Muscle layer of duodenum (tissue), 2 donors: Measurements from ENCODE around the gene TMEM165.

Experiments used
- H3K27ac ChIP-seq: one replicate; pipeline ENCODE4 v1.7.0; 2013; ENCODE audit warnings: mild to moderate bottlenecking, low read length
- H3K27me3 ChIP-seq: one replicate; pipeline ENCODE4 v1.7.0; 2013; ENCODE audit warnings: low read depth, mild to moderate bottlenecking, control low read depth, low read length
- H3K36me3 ChIP-seq, 2 donors: one replicate each; pipeline ENCODE4 v1.7.0; 2013; ENCODE audit warnings: low read length in 2 of 2, control low read depth in 1 of 2, mild to moderate bottlenecking in 1 of 2; ENCODE audit not compliant: insufficient read depth in 2 of 2, control insufficient read depth in 1 of 2
- H3K4me1 ChIP-seq, 2 donors: one replicate each; pipeline ENCODE4 v1.7.0; 2013; ENCODE audit warnings: low read length in 2 of 2, mild to moderate bottlenecking in 2 of 2, control low read depth in 1 of 2, moderate library complexity in 1 of 2; ENCODE audit not compliant: insufficient read depth in 2 of 2, control insufficient read depth in 1 of 2
- H3K4me3 ChIP-seq, 2 donors: one replicate each; pipeline ENCODE4 v1.7.0; 2013; ENCODE audit warnings: low read length in 2 of 2, low read depth in 1 of 2, mild to moderate bottlenecking in 1 of 2
- H3K9me3 ChIP-seq, 2 donors: one replicate each; pipeline ENCODE4 v1.7.0; 2013; ENCODE audit warnings: low read length in 2 of 2, control low read depth in 1 of 2, mild to moderate bottlenecking in 1 of 2; ENCODE audit not compliant: control insufficient read depth in 1 of 2
- donor health status: healthy.

TMEM165 gene

DNA sequence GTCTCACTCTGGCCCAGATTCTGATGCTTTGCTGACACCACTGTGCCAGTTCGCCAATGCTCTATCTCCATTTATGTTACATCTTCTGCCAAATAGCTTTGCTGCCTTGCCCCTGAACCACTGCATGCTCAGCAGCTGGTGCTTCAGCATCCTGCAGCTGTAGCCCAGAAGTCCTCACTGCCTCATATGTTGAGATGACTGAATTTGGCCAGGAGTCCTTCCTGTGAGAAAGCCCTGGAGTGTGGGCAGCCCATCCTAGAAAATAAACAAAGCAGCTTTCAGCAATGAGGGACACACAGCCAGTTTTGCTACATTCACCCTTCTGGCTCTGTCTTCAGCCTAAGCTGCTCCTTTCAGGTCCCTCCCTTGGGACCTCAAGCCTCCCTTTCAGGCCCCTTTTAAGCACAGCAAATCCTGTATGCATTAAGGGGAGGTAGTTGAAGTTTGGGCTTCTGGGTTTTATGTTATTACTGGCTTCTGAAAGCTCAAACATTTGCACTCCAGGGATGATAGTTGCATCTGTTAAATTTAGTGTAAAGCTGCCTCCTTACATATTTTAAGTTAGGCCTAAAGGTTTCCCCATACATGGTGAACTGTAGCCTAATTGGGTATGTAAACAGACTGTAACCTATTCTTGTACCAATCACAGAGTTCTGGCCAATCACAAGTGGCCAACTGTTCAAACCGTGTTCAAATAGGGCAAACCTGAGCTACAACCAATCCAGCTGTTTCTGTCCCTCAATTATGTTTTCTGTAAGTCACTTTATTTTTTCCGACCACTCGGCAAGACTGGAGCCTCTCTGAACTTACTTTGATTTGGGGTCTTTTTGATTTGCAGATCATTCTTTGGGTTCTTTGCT, 2.1 kb upstream of the TMEM165 start:
- Histone ChIP-seq H3K27me3 (no peaks in the 10 kb centered on the region), H3K4me3 (no peak overlapping the region), H3K4me1 (peaks cover 2 to 8% of the 10 kb centered on the region in 2 donors), H3K27ac (no peak overlapping the region), H3K36me3 (peaks cover 0 to 23% of the 10 kb centered on the region in 2 donors), H3K9me3 (no peaks in the 10 kb centered on the region)

DNA sequence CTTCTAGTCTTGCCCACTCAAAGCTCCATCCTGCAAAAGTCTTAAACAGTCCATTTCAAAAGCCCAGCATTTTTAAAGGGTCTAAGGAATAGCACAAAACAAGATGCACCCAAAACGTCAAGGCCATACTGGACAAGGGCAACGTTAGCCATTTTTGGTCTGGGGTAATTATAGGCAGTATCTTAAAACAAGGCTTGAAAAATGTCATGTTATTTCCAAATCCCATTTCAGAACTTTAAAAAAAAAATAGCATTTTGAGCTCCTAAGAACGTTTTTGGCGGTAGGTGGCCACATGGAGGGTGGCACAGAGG, 584 bp upstream of the TMEM165 start:
- peak overlapping the region; percentile 98 for H3K27ac ChIP-seq
- H3K4me1 ChIP-seq = peaks cover 10 to 12% of the 10 kb centered on the region in 2 donors
- H3K9me3 ChIP-seq = no peaks in the 10 kb centered on the region

DNA sequence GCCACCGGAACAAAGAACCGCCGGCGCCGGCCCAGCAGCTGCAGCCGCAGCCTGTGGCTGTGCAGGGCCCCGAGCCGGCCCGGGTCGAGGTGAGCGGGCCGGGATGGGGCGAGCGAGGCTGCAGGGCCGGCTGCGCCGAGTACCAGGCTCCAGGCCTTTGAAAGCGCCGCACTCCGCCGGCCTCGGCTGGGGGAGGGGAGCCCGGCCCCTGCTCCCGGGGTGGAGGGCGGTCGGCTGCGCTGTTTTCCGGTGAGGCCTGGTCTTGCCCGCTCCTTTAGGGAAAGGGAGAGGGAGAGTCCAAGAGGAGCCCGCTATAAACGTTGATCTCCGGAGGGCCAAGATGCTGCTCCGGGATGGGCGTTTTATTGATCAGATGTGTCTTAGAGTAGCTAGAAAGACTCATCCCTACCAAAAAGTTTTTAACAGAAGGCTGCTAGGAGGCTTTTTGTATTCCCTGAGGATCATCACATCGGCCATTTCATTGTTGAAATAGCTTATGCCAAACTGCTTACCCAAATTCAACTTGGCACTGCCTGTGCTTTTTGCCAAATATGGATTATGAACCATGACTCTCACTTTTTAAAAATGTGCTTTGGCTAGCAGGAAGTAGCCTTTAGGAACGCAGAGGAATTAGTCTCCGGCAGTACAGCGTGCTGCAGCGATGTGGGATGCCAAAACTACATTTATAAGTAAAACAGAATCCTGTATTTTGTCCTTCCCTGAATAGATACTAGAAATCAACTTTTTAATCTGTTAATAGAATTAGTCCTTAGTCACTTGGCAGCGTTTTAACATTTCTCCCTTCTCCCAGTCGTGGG, 760 bp downstream of the TMEM165 start:
- H3K4me1 ChIP-seq = peaks cover 10 to 12% of the 10 kb centered on the region in 2 donors
- H3K27me3 ChIP-seq = no peaks in the 10 kb centered on the region
- H3K9me3 ChIP-seq = no peaks in the 10 kb centered on the region
- H3K4me3 ChIP-seq = peak overlapping the region; percentile 90 to 91
- peaks cover 4 to 23% of the 10 kb centered on the region in 2 donors for H3K36me3 ChIP-seq
- H3K27ac ChIP-seq = peak overlapping the region; percentile 98

More for the DNA sequence above, 584 bp upstream of the TMEM165 start:
- peak overlapping the region; percentile 90 to 91 for H3K4me3 ChIP-seq
- peaks cover 0 to 23% of the 10 kb centered on the region in 2 donors for H3K36me3 ChIP-seq
- H3K27me3 ChIP-seq = no peaks in the 10 kb centered on the region

- Histone ChIP-seq H3K27ac (peak overlapping the region; percentile 98), H3K9me3 (no peaks in the 10 kb centered on the region), H3K36me3 (peaks cover 4 to 23% of the 10 kb centered on the region in 2 donors), H3K4me1 (peaks cover 10 to 12% of the 10 kb centered on the region in 2 donors), H3K4me3 (peak overlapping the region; percentile 90 to 91), H3K27me3 (no peaks in the 10 kb centered on the region)
These were observed 1.3 kb downstream of the TMEM165 start for GRCh38 chr4:55397126-55397436.

DNA sequence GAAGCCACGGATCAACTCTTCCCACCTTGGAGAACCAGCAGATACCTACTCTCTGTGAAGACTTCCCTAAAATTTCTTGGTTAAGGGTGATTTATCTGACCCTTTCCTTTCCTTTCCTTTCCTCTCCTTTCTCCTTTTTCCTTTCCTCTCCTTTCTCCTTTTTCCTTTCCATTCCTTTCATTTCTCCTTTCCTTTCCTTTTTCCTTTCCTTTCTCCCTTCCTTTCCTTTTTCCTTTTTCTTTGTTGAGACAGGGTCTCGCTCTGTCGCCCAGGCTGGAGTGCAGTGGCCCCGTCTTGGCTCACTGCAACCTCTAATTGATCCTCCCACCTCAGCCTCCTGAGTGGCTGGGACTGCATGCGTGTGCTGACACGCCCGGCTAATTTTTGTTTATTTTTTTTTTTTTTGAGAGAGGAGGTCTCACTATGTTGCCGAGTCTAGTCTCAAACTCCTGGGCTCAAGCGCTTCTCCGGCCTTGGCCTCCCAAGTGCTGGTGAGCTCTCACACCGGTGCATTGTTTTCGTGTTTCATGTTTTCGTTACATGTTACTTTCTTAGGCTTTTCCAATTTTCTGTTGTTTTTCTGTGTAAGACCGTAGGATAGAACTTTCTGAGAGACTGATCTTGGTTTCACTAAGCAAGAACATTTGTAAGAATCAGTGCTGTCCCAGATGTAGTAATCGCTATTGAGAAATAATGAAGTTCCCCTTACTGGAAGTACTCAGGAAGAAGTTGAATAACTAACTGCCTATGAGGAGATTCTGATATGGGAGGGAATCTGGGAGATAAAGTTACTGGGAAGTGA, 2.0 kb downstream of the TMEM165 start:
- Histone ChIP-seq H3K27me3 (no peaks in the 10 kb centered on the region), H3K9me3 (no peaks in the 10 kb centered on the region), H3K4me1 (peaks cover 10 to 12% of the 10 kb centered on the region in 2 donors), H3K4me3 (peak overlapping the region; percentile 90 to 91), H3K36me3 (peaks cover 4 to 23% of the 10 kb centered on the region in 2 donors), H3K27ac (peak overlapping the region; percentile 98)

GRCh38 chr4:55398461-55398860, 2.7 kb downstream of the TMEM165 start:
- Histone ChIP-seq H3K9me3 (no peaks in the 10 kb centered on the region), H3K27ac (peak overlapping the region; percentile 98), H3K4me1 (peaks cover 10 to 12% of the 10 kb centered on the region in 2 donors), H3K27me3 (no peaks in the 10 kb centered on the region), H3K36me3 (peaks cover 4 to 23% of the 10 kb centered on the region in 2 donors), H3K4me3 (peak overlapping the region; percentile 90 to 91)

DNA sequence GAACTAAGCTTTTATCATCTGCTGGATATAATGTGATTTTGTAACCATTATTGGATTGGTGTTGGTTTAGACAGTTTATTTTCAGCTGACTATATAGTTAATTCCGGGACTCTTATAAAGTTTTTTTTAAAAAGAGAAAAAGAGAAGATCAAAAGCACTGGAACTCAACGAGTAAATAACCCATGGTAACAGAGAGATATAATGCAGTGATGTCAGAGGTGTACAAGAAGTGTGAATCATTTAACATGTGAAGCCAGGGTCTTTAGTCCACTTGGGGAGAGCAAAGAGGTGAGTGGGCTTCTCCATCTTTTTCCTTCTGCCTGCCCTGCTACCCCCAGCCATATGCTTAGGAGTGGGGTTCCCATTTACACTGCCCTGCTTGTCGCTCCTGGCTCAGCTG, 3.2 kb downstream of the TMEM165 start:
- peak overlapping the region; percentile 98 for H3K27ac ChIP-seq
- peaks cover 4 to 23% of the 10 kb centered on the region in 2 donors for H3K36me3 ChIP-seq
- H3K9me3 ChIP-seq = no peaks in the 10 kb centered on the region
- peaks cover 10 to 12% of the 10 kb centered on the region in 2 donors for H3K4me1 ChIP-seq
- H3K27me3 ChIP-seq = no peaks in the 10 kb centered on the region
- H3K4me3 ChIP-seq = peak overlapping the region; percentile 90 to 91

- H3K27ac ChIP-seq = peak overlapping the region; percentile 98
- no peaks in the 10 kb centered on the region for H3K27me3 ChIP-seq
- H3K36me3 ChIP-seq = peaks cover 4 to 23% of the 10 kb centered on the region in 2 donors
- H3K4me1 ChIP-seq = peaks cover 10 to 12% of the 10 kb centered on the region in 2 donors
- peak overlapping the region; percentile 90 to 91 for H3K4me3 ChIP-seq
- no peaks in the 10 kb centered on the region for H3K9me3 ChIP-seq
These were observed 3.8 kb downstream of the TMEM165 start for GRCh38 chr4:55399581-55399980.

DNA sequence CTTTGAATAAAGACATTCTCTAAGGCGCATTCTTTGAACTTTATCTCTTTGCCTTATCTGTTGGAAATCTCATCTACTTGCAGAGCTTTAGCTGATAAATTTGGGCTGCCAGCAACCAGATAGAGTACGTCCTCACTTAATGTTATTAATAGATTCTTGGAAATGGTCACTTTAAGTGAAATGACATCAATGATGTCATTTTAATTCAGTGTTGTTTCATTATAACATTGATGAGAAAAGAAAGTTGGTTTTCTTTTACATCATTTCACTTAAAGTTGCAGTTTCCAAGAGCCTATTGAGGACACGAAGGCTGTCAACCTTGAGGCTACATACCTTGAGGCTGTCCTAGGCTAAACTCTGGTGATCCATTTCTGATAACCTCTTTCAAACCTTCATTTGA, 9.3 kb downstream of the TMEM165 start:
- peaks cover 3 to 4% of the 10 kb centered on the region in 2 donors for H3K4me1 ChIP-seq
- H3K27me3 ChIP-seq = no peaks in the 10 kb centered on the region
- no peak overlapping the region for H3K4me3 ChIP-seq
- no peak overlapping the region for H3K27ac ChIP-seq
- H3K9me3 ChIP-seq = no peaks in the 10 kb centered on the region
- H3K36me3 ChIP-seq = peaks cover 0 to 17% of the 10 kb centered on the region in 2 donors

GRCh38 chr4:55406545-55406944, 10.8 kb downstream of the TMEM165 start:
- no peak overlapping the region for H3K27ac ChIP-seq

DNA sequence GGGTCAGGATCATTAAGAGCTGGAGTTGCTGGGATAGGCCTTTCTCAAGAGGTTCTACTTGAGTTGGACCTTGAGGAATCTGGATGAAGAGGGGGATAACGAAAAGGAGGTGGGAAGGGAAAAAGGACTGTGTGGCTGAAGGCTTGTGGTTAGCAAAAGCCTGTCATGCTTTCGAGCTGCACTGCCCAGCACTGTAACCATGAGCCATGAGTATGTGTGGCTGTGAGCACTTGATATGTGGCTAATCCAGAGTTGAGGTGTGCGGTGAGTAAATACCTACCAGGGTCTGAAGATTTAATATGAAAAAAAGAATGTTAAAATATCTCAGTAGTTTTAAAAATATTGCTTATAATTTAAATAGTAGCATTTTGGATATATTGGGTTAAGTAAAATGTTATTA, 11.4 kb downstream of the TMEM165 start:
- H3K4me1 ChIP-seq = peaks cover 3 to 4% of the 10 kb centered on the region in 2 donors

More at GRCh38 chr4:55406545-55406944, 10.8 kb downstream of the TMEM165 start:
- H3K27me3 ChIP-seq = no peaks in the 10 kb centered on the region
- peaks cover 3 to 4% of the 10 kb centered on the region in 2 donors for H3K4me1 ChIP-seq
- no peak overlapping the region for H3K4me3 ChIP-seq
- peaks cover under 1 to 13% of the 10 kb centered on the region in 2 donors for H3K36me3 ChIP-seq
- no peaks in the 10 kb centered on the region for H3K9me3 ChIP-seq

More for the DNA sequence above, 11.4 kb downstream of the TMEM165 start:
- Histone ChIP-seq H3K4me3 (no peak overlapping the region), H3K36me3 (peaks cover 6 to 13% of the 10 kb centered on the region in 2 donors), H3K27ac (no peak overlapping the region), H3K9me3 (no peaks in the 10 kb centered on the region), H3K27me3 (no peaks in the 10 kb centered on the region)
